ENCODE data around the gene CEBPB.
A peak's percentile ranks its signal among the peaks of the same experiment; 100 is the strongest.

- peak in 2 of 3 donors; percentile 85 to 97 for TF ChIP-seq CTCF (IDR thresholded peaks at IDR 0.05)
- TF ChIP-seq POLR2A (IDR thresholded peaks at IDR 0.05): no peak
These were observed 4.3 kb upstream of the CEBPB start for GRCh38 chr20:50186151-50186885.
